HG03378 (cell line): ENCODE results near the gene RPL27.

Source experiments
- ATAC-seq: cut with Tn5 transposase; IDR thresholded peaks from one replicate; pipeline ENCODE4 v1.9.1; 2021; ENCODE audit warnings: mild to moderate bottlenecking, moderate library complexity; ENCODE audit not compliant: unreplicated experiment

Gene RPL27

GRCh38 chr17:43051969-43052368 lies 53.8 kb downstream of the RPL27 start:
- ATAC-seq: no peak
